A549 (cell line): Measurements from ENCODE around the gene HS3ST6.

ENCODE experiments used
- BCL3 ChIP-seq: fragments of >200 bp; sonication (Bioruptor Twin); formaldehyde crosslinking; IDR thresholded peaks from 3 replicates; pipeline ENCODE4 v1.6.1; 2016
- CTCF ChIP-seq: fragments of >200 bp; sonication (Bioruptor Twin); formaldehyde crosslinking; IDR thresholded peaks from 3 replicates; pipeline ENCODE4 v1.5.1; 2016
- EHMT2 ChIP-seq: fragments of 200-600 bp; sonication (generic); IDR thresholded peaks from 2 replicates; pipeline ENCODE4 v1.6.1; 2016; ENCODE audit warnings: antibody characterized with exemption, low read depth, mild to moderate bottlenecking, moderate library complexity
- HDAC2 ChIP-seq: fragments of 200-600 bp; sonication (generic); IDR thresholded peaks from 2 replicates; pipeline ENCODE4 v1.6.1; 2016
- JUNB ChIP-seq: fragments of >200 bp; sonication (Bioruptor Twin); formaldehyde crosslinking; IDR thresholded peaks from 2 replicates; pipeline ENCODE4 v1.6.1; 2016
- POLR2A ChIP-seq: IDR thresholded peaks from 2 replicates; pipeline ENCODE4 v1.6.1; 2012; ENCODE audit warnings: mild to moderate bottlenecking, low read length
- RAD21 ChIP-seq, 2 experiments: fragments of >200 bp in 1 of 2; sonication (Bioruptor Twin) in 1 of 2; formaldehyde crosslinking in 1 of 2; IDR thresholded peaks in 1 of 2; conservative IDR thresholded peaks in 1 of 2; 2 replicates in 1 of 2; 3 replicates in 1 of 2; pipeline ENCODE4 v1.6.1; 2012 to 2018; ENCODE audit warnings: inconsistent platforms in 1 of 2
- RFX5 ChIP-seq: fragments of 450-650 bp; IDR thresholded peaks from 2 replicates; pipeline ENCODE4 v1.7.1; 2014; ENCODE audit warnings: antibody characterized with exemption, mild to moderate bottlenecking, moderate library complexity
- SMC3 ChIP-seq: fragments of >200 bp; sonication (Bioruptor Twin); formaldehyde crosslinking; IDR thresholded peaks from 3 replicates; pipeline ENCODE4 v1.6.1; 2018; ENCODE audit warnings: inconsistent platforms
- TF ChIP-seq, protein P1 (sequence below): fragments of 200-600 bp; sonication (generic); IDR thresholded peaks from 2 replicates; pipeline ENCODE4 v1.6.1; 2016; ENCODE audit warnings: antibody characterized with exemption, mild to moderate bottlenecking, moderate library complexity
- TF ChIP-seq, protein P2 (sequence below): fragments of 450-650 bp; IDR thresholded peaks from 2 replicates; pipeline ENCODE4 v1.6.1; 2014; ENCODE audit warnings: antibody characterized with exemption

GRCh38 chr16:1942047-1942809, 24.0 kb upstream of the HS3ST6 start:
- TF ChIP-seq JUNB (no peak), EHMT2 (no peak), RAD21 (conservative IDR thresholded peaks at IDR 0.05 in 1 of 2, IDR thresholded peaks at IDR 0.05 in 1 of 2) (no peak), CTCF (no peak), POLR2A (no peak), BCL3 (no peak), RFX5 (no peak), SMC3 (no peak), HDAC2 (no peak)
- TF ChIP-seq, protein P1, sequence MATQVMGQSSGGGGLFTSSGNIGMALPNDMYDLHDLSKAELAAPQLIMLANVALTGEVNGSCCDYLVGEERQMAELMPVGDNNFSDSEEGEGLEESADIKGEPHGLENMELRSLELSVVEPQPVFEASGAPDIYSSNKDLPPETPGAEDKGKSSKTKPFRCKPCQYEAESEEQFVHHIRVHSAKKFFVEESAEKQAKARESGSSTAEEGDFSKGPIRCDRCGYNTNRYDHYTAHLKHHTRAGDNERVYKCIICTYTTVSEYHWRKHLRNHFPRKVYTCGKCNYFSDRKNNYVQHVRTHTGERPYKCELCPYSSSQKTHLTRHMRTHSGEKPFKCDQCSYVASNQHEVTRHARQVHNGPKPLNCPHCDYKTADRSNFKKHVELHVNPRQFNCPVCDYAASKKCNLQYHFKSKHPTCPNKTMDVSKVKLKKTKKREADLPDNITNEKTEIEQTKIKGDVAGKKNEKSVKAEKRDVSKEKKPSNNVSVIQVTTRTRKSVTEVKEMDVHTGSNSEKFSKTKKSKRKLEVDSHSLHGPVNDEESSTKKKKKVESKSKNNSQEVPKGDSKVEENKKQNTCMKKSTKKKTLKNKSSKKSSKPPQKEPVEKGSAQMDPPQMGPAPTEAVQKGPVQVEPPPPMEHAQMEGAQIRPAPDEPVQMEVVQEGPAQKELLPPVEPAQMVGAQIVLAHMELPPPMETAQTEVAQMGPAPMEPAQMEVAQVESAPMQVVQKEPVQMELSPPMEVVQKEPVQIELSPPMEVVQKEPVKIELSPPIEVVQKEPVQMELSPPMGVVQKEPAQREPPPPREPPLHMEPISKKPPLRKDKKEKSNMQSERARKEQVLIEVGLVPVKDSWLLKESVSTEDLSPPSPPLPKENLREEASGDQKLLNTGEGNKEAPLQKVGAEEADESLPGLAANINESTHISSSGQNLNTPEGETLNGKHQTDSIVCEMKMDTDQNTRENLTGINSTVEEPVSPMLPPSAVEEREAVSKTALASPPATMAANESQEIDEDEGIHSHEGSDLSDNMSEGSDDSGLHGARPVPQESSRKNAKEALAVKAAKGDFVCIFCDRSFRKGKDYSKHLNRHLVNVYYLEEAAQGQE: no peak
- TF ChIP-seq, protein P2, sequence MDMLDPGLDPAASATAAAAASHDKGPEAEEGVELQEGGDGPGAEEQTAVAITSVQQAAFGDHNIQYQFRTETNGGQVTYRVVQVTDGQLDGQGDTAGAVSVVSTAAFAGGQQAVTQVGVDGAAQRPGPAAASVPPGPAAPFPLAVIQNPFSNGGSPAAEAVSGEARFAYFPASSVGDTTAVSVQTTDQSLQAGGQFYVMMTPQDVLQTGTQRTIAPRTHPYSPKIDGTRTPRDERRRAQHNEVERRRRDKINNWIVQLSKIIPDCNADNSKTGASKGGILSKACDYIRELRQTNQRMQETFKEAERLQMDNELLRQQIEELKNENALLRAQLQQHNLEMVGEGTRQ: no peak
